Neural cell (in vitro differentiated cells): ENCODE results near the gene TLR2. TPM values are rescaled to one million over a fixed set of nuclear protein-coding genes. Genes with fewer than 3 reads are reported as not detected.

Experiments
- H2AFZ ChIP-seq: fragments of 200-600, 300-800 bp; sonication (generic), shearing (Covaris generic); 2 replicates; pipeline ENCODE4 v1.6.0; 2014; ENCODE audit warnings: low read depth, mild to moderate bottlenecking, antibody characterized with exemption, low read length, moderate library complexity
- H3F3A ChIP-seq: fragments of 200-600 bp; shearing (Covaris generic); 2 replicates; pipeline ENCODE4 v1.6.1; 2016; ENCODE audit warnings: mild to moderate bottlenecking, moderate library complexity, mixed read lengths, antibody characterized with exemption, low read length; ENCODE audit not compliant: insufficient read depth, poor library complexity, severe bottlenecking
- H3K27ac ChIP-seq: fragments of 200-600, 300-800 bp; sonication (generic), shearing (Covaris generic); 2 replicates; pipeline ENCODE4 v1.5.1; 2014; ENCODE audit warnings: mild to moderate bottlenecking, low read length, moderate library complexity
- H3K27me3 ChIP-seq: fragments of 300-800, 200-600 bp; sonication (generic), shearing (Covaris generic); 2 replicates; pipeline ENCODE4 v1.6.0; 2014; ENCODE audit warnings: mild to moderate bottlenecking, low read depth, low read length, moderate library complexity; ENCODE audit not compliant: insufficient read depth
- H3K36me3 ChIP-seq: fragments of 300-800, 200-600 bp; sonication (generic), shearing (Covaris generic); 2 replicates; pipeline ENCODE4 v1.5.1; 2014; ENCODE audit warnings: mild to moderate bottlenecking, antibody characterized with exemption, low read length, moderate library complexity; ENCODE audit not compliant: insufficient read depth
- H3K4me2 ChIP-seq: fragments of 300-800, 200-600 bp; sonication (generic), shearing (Covaris generic); 2 replicates; pipeline ENCODE4 v1.6.0; 2014; ENCODE audit warnings: mild to moderate bottlenecking, low read length
- H3K4me3 ChIP-seq: fragments of 300-800, 200-600 bp; sonication (generic), shearing (Covaris generic); 2 replicates; pipeline ENCODE4 v1.5.1; 2014; ENCODE audit warnings: mild to moderate bottlenecking, low read length, moderate library complexity
- H3K79me2 ChIP-seq: fragments of 200-600 bp; shearing (Covaris generic); replicated peaks from 2 replicates; pipeline ENCODE4 v1.6.0; 2014; ENCODE audit warnings: mild to moderate bottlenecking, low read length, moderate library complexity; ENCODE audit not compliant: insufficient read depth
- H3K9ac ChIP-seq: fragments of 300-800, 200-600 bp; sonication (generic), shearing (Covaris generic); 2 replicates; pipeline ENCODE4 v1.6.1; 2016; ENCODE audit warnings: mild to moderate bottlenecking, low read length, mixed read lengths
- H3K9me2 ChIP-seq: fragments of 200-600 bp; shearing (Covaris generic); 2 replicates; pipeline ENCODE4 v1.6.1; 2016; ENCODE audit warnings: mild to moderate bottlenecking, low read length, mixed read lengths; ENCODE audit not compliant: insufficient read depth
- H3K9me3 ChIP-seq: fragments of 200-600, 300-800 bp; sonication (generic), shearing (Covaris generic); 2 replicates; pipeline ENCODE4 v1.6.1; 2016; ENCODE audit warnings: mild to moderate bottlenecking, mixed run types, low read length, moderate library complexity, mixed read lengths
- H4K20me1 ChIP-seq: fragments of 200-600 bp; shearing (Covaris generic); 2 replicates; pipeline ENCODE4 v1.6.1; 2016; ENCODE audit warnings: mild to moderate bottlenecking, mixed run types; ENCODE audit not compliant: insufficient read depth
- EP300 ChIP-seq: fragments of 450-650 bp; conservative IDR thresholded peaks from 2 replicates; pipeline ENCODE4 v1.6.1; 2014; ENCODE audit warnings: antibody characterized with exemption, mild to moderate bottlenecking, moderate library complexity; ENCODE audit not compliant: poor library complexity, severe bottlenecking
- MXI1 ChIP-seq: fragments of 450-650 bp; conservative IDR thresholded peaks from 2 replicates; pipeline ENCODE4 v1.6.1; 2014; ENCODE audit warnings: antibody characterized with exemption, mild to moderate bottlenecking; ENCODE audit not compliant: poor library complexity, severe bottlenecking
- POLR2AphosphoS5 ChIP-seq: IDR thresholded peaks from 2 replicates; pipeline ENCODE4 v1.6.1; 2012
- TAF1 ChIP-seq: IDR thresholded peaks from 2 replicates; pipeline ENCODE4 v1.6.1; 2012; ENCODE audit warnings: low read depth
- polyA plus RNA-seq: library from polyadenylated mRNA; depleted of rRNA; stranded (reverse); fragments of >200 nt; gene quantifications from 2 replicates; pipeline ENCODE4 v1.2.3, GENCODE V29; 2014
- TF ChIP-seq, protein P1 (sequence below): fragments of 450-650 bp; IDR thresholded peaks from 2 replicates; pipeline ENCODE4 v1.5.1; 2014; ENCODE audit warnings: antibody characterized with exemption, mild to moderate bottlenecking, moderate library complexity; ENCODE audit not compliant: poor library complexity, severe bottlenecking
- TF ChIP-seq, protein P2 (sequence below): IDR thresholded peaks from 2 replicates; pipeline ENCODE4 v1.6.1; 2012; ENCODE audit warnings: borderline replicate concordance

TLR2 gene
- polyA plus RNA-seq, 1 donor from 2014 or later = not detected

DNA sequence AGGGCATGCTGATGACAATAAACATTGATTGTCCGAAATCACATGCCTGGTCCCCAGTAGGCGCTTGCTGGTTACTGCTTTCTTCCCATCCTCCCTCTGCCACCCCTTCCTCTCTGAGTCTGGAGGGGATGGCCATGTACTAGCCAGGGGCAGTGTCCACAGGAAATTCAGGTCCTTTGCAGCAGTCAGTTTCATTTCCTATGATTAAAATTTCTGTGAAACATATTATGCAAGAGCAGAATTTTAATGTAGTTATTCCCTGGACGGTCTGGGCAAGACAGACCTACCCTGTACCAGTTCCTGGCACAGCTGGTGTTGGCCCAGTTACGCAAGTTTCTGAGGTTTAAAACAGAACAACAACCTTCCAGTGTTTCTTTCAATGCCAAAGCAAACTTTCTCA lies 28.2 kb upstream of the TLR2 start:
- no peak overlapping the region for H2AFZ ChIP-seq
- H3K27me3 ChIP-seq = no peaks in the 10 kb centered on the region
- H4K20me1 ChIP-seq = no peaks in the 10 kb centered on the region
- H3K79me2 ChIP-seq = no peaks in the 10 kb centered on the region
- H3K36me3 ChIP-seq = no peaks in the 10 kb centered on the region
- TF ChIP-seq, protein P1, sequence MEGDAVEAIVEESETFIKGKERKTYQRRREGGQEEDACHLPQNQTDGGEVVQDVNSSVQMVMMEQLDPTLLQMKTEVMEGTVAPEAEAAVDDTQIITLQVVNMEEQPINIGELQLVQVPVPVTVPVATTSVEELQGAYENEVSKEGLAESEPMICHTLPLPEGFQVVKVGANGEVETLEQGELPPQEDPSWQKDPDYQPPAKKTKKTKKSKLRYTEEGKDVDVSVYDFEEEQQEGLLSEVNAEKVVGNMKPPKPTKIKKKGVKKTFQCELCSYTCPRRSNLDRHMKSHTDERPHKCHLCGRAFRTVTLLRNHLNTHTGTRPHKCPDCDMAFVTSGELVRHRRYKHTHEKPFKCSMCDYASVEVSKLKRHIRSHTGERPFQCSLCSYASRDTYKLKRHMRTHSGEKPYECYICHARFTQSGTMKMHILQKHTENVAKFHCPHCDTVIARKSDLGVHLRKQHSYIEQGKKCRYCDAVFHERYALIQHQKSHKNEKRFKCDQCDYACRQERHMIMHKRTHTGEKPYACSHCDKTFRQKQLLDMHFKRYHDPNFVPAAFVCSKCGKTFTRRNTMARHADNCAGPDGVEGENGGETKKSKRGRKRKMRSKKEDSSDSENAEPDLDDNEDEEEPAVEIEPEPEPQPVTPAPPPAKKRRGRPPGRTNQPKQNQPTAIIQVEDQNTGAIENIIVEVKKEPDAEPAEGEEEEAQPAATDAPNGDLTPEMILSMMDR = no peak
- TF ChIP-seq EP300 (no peak), MXI1 (no peak), POLR2AphosphoS5 (no peak)
- TF ChIP-seq, protein P2, sequence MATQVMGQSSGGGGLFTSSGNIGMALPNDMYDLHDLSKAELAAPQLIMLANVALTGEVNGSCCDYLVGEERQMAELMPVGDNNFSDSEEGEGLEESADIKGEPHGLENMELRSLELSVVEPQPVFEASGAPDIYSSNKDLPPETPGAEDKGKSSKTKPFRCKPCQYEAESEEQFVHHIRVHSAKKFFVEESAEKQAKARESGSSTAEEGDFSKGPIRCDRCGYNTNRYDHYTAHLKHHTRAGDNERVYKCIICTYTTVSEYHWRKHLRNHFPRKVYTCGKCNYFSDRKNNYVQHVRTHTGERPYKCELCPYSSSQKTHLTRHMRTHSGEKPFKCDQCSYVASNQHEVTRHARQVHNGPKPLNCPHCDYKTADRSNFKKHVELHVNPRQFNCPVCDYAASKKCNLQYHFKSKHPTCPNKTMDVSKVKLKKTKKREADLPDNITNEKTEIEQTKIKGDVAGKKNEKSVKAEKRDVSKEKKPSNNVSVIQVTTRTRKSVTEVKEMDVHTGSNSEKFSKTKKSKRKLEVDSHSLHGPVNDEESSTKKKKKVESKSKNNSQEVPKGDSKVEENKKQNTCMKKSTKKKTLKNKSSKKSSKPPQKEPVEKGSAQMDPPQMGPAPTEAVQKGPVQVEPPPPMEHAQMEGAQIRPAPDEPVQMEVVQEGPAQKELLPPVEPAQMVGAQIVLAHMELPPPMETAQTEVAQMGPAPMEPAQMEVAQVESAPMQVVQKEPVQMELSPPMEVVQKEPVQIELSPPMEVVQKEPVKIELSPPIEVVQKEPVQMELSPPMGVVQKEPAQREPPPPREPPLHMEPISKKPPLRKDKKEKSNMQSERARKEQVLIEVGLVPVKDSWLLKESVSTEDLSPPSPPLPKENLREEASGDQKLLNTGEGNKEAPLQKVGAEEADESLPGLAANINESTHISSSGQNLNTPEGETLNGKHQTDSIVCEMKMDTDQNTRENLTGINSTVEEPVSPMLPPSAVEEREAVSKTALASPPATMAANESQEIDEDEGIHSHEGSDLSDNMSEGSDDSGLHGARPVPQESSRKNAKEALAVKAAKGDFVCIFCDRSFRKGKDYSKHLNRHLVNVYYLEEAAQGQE = no peak
- H3K4me2 ChIP-seq = no peak overlapping the region
- no peaks in the 10 kb centered on the region for H3F3A ChIP-seq
- H3K4me3 ChIP-seq = no peak overlapping the region
- H3K9me2 ChIP-seq = no peaks in the 10 kb centered on the region
- no peak overlapping the region for H3K27ac ChIP-seq
- H3K9ac ChIP-seq = no peak overlapping the region
- H3K9me3 ChIP-seq = no peaks in the 10 kb centered on the region

DNA sequence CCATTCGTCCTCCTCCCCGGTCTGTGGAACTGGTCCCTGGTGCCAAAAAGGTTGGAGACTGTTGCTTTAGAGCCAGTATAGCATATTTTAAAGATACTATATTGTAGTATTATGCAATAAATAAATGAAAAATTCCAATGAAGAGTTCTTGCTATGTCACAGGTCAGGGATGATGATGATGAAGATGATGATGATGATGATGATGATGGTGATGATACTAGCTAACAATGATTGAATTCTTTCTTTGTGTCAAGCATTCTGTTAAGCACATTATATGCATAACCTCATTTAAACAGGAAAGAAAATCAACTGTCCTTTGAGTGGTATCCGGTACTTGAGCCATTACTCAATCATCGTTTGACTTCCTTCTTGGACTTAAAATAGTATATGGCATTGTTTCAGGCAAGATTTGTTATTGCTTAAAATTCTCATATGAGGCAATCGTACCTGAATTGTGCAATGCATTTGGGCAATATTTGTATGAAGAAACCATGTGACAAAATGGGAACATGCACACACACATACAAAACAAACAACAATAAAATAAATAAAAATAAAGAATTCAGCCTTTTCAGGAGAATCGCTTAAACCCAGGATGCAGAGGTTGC lies 22.8 kb upstream of the TLR2 start:
- Histone ChIP-seq H3K27ac (no peak overlapping the region), H2AFZ (no peak overlapping the region), H3K36me3 (no peaks in the 10 kb centered on the region), H4K20me1 (no peaks in the 10 kb centered on the region), H3K27me3 (no peaks in the 10 kb centered on the region), H3K79me2 (no peaks in the 10 kb centered on the region), H3K9ac (no peak overlapping the region), H3K4me3 (no peak overlapping the region), H3K9me3 (no peaks in the 10 kb centered on the region), H3K9me2 (no peaks in the 10 kb centered on the region), H3F3A (no peaks in the 10 kb centered on the region), H3K4me2 (no peak overlapping the region)
- TF ChIP-seq TAF1 = no peak
- TF ChIP-seq, protein P2 = no peak
